Activated T-helper 2 cell treated with anti-CD3 and anti-CD28 coated beads, Interferon-gamma antibody, Interleukin-2, Interleukin-4, amounts not matched to agents 10 μg/mL and 5 μg/mL and 100 μg/mL, durations not matched to agents 14 hours and 24 hours and 36 hours (primary cell): ENCODE data around the gene CLEC6A. TPM values are rescaled to one million over a fixed set of nuclear protein-coding genes. Genes with fewer than 3 reads are reported as not detected.
"Not testable (repeated sequence)": the region's sequence is repeated elsewhere in the genome, so short reads cannot be mapped to it uniquely, and the experiment has no call there.

Experiments used
- DNase-seq: peaks from one replicate; pipeline ENCODE4 v3.0.0; 2021; ENCODE audit warnings: low spot score
- H3K27ac Mint-ChIP-seq: one replicate; pipeline ENCODE4 v1.8.0; 2021; ENCODE audit warnings: mixed read lengths
- H3K27me3 Mint-ChIP-seq: one replicate; pipeline ENCODE4 v1.8.0; 2021; ENCODE audit warnings: low read depth, mixed read lengths
- H3K36me3 Mint-ChIP-seq: one replicate; pipeline ENCODE4 v1.8.0; 2021; ENCODE audit warnings: low read depth, mixed read lengths
- H3K4me1 Mint-ChIP-seq: one replicate; pipeline ENCODE4 v1.8.0; 2021; ENCODE audit warnings: low read depth, mixed read lengths
- H3K4me3 Mint-ChIP-seq: one replicate; pipeline ENCODE4 v1.8.0; 2021; ENCODE audit warnings: low read depth, mild to moderate bottlenecking, moderate library complexity, mixed read lengths
- H3K9me3 Mint-ChIP-seq: one replicate; pipeline ENCODE4 v1.8.0; 2021; ENCODE audit warnings: mixed read lengths
- intact Hi-C: fragments of 100-400 bp; cut with micrococcal nuclease; formaldehyde crosslinking; loops from one replicate; pipeline ENCODE4 v1.15.1; 2023
- total RNA-seq: library from RNA; stranded (reverse); gene quantifications from 2 replicates; pipeline ENCODE4 v1.2.3, GENCODE V29; 2022

Gene CLEC6A
- not detected in 2 replicates for total RNA-seq

DNA sequence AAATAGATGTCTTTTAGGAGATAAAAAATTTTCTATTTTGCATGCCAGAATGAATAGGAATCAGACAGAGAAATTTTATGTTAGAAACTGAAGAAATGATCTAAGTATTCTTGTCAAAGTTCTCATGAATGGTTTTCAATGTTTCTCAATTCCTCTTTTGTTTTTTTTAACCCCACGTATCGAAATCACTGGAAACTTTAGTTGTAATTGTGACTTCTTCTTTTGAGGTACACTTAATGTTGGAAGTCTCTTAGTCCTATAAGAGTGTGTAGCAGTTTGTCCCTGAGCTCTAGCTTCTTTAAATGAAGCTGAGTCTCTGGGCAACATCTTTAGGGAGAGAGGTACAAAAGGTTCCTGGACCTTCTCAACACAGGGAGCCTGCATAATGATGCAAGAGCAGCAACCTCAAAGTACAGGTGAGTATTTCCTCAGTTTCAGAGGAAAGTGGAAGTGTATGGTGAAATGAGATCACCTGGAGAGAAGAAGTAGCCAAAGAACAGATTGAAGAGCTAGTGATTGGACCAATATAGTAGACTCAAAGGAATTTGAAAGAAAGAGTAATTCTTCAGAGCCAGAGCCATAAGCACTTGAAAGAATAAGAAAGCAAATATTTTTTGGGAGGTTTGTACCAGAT, at the start of gene CLEC6A:
Gene CLEC6A (plus strand): TSS at position 236 of the 634 bp plus-strand sequence. CDS start 150 bp downstream, at position 386.
- H3K27ac Mint-ChIP-seq: no peak within 1 kb of the TSS
- intact Hi-C loops: no loop called here
- peaks cover 22% of the 10 kb centered on the region for H3K27me3 Mint-ChIP-seq
- H3K4me1 Mint-ChIP-seq: no peaks in the 10 kb centered on the region
- no peaks in the 10 kb centered on the region for H3K36me3 Mint-ChIP-seq
- no peak within 1 kb of the TSS for H3K4me3 Mint-ChIP-seq
- H3K9me3 Mint-ChIP-seq: no peaks in the 10 kb centered on the region
- DNase-seq: no peak

DNA sequence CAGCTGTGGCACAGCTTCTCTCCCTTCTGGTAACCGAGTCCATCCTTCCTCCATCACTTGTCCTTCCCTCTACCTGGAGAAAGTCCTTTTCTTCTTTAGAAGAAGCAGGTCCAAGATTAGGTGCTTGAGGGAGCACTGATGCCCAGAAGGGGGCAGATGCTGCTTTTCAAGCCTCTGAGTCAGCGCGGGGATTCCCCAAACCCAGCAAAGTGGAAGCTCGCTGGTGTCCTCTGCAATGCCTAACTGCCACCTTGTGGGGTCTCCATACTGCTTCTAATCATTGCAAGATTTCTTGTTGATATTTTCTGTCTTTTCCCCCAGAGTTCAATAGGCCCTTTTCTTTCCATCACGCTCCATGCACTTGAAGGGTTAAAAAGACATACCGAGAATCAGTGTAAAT, 36.2 kb upstream of the CLEC6A start:
- DNase-seq, H3K4me3 Mint-ChIP-seq, intact Hi-C loops, H3K9me3 Mint-ChIP-seq, H3K27me3 Mint-ChIP-seq, H3K36me3 Mint-ChIP-seq, H3K4me1 Mint-ChIP-seq, H3K27ac Mint-ChIP-seq: not testable (repeated sequence)

DNA sequence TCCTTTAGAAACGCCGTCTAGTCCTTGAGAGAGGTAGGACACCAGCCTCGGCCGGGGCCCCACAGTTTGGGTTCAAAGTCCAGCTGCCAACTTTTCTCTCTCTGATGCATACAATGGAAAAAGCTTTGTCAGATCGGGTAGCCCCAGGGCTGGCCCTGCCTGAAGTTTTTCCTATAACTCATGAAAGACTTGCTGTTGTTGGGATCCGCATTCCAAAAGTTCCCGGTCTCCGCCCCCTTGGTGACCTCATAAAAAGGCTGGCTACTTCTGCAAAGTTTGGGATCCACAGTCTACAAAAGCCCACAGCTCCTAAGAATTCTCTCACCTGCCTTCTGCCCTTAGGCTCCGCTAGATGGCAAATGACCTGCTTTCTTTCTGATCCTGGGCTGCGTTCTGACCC, 35.3 kb upstream of the CLEC6A start:
- no peak overlapping the region for H3K4me3 Mint-ChIP-seq
- no peak for DNase-seq
- no peaks in the 10 kb centered on the region for H3K27me3 Mint-ChIP-seq
- no peaks in the 10 kb centered on the region for H3K4me1 Mint-ChIP-seq
- H3K9me3 Mint-ChIP-seq: no peaks in the 10 kb centered on the region
- H3K36me3 Mint-ChIP-seq: no peaks in the 10 kb centered on the region
- intact Hi-C loops: no loop called here
- no peak overlapping the region for H3K27ac Mint-ChIP-seq

DNA sequence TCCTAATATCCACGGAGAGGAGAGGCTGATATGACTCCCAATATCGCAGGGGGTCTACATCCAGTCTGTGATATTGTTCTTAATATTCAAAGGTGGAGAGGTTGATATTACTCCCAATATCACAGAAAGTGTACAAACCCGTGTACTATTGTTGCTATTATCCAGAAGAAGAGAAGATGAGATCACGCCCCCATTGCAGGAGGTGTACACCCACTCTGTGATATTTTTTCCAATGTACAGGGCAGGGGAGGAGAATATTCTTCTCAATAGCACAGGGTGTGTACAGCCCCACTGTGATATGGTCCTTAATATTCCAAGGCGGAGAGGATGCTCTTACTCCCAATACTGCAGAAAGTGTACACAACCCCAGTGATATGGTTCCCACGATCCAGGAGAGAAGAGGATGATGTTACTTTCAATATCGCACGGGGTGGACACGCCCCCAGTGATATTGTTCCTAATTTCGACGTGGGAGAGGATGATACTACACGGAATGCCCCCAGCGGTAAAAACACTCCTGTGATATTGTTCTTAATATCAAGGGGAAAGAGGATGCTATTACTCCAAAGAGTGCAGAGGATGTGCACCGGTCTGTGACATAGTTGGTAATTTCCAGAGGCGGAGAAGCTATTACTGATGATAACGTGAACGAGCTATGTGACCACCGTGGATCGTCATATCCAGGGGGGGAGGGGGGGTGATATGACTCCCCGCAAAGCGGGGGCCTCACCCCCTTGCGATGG, 11.1 kb upstream of the CLEC6A start:
- not testable (repeated sequence) for H3K4me3 Mint-ChIP-seq, H3K36me3 Mint-ChIP-seq, H3K27me3 Mint-ChIP-seq, H3K4me1 Mint-ChIP-seq, H3K27ac Mint-ChIP-seq, DNase-seq, H3K9me3 Mint-ChIP-seq
- intact Hi-C loops: loop anchor here (10.0 kb wide), 1 partner anchor 750 kb away; no protein-coding TSS in a partner anchor

DNA sequence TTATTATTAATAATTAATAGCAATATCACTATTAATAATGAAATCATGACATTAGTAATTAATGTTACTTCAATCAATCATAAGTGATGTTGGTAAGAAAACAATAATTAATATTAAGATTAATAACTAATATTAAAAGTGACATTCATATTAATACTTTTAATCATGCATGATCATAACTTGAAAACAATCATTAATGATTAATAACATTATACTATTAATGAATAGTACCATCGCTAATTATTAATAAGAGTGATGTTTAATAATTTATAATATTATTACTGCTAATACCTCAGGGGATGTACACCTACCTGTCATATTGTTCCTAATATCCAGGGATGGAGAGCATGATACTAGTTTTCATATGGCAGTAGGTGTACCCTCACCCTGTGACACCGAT, 10.0 kb upstream of the CLEC6A start:
- Mint-ChIP-seq H3K4me1 (no peaks in the 10 kb centered on the region), H3K27me3 (no peaks in the 10 kb centered on the region), H3K9me3 (no peaks in the 10 kb centered on the region), H3K36me3 (no peaks in the 10 kb centered on the region), H3K27ac (no peak overlapping the region), H3K4me3 (no peak overlapping the region)
- DNase-seq: no peak
- intact Hi-C loops: loop anchor here (10.0 kb wide), 1 partner anchor 749 kb away; no protein-coding TSS in a partner anchor

DNA sequence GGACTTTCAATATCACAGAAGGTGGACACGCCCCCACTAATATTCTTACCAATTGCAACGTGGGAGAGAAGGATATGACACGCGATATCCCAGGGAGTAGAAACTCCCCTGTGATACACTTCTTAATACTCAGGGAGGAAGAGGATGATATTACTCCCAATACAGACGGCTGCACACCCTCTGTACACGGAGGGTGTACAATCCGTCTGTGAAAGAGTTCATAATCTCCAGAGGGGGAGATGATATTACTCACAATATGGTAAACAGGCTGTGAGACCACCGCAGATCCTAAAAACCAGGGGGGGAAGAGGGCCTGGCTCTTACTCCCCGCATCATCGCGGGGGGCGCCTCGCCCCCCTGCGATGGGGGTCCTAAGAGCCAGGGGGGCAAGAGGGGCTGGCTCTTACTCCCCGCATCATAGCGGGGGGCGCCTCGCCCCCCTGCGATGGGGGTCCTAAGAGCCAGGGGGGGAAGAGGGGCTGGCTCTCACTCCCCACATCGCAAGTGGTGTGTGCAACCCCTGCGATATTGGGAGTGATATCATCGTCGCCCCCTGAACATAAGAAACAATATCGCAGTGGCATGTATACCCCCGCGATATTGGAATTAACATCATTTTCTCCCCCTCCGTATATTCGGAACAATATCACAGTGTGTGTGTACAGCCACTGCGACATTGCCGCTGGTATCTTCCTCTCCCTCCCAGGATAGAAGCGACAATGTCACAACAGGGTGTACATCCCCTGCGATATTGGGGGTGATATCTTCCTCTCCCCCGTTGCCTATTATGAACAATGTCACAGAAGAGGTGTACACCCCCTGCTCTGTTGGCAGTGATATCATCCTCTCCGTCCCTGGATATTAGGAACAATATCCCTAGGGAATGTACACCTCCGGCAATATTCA, 8.9 kb upstream of the CLEC6A start:
- no peak overlapping the region for H3K4me3 Mint-ChIP-seq
- no peaks in the 10 kb centered on the region for H3K4me1 Mint-ChIP-seq
- no peaks in the 10 kb centered on the region for H3K9me3 Mint-ChIP-seq
- H3K27ac Mint-ChIP-seq: no peak overlapping the region
- intact Hi-C loops: loop anchor here (10.0 kb wide), 1 partner anchor 748 kb away; no protein-coding TSS in a partner anchor
- H3K27me3 Mint-ChIP-seq: peaks cover 2% of the 10 kb centered on the region
- DNase-seq: no peak
- no peaks in the 10 kb centered on the region for H3K36me3 Mint-ChIP-seq

DNA sequence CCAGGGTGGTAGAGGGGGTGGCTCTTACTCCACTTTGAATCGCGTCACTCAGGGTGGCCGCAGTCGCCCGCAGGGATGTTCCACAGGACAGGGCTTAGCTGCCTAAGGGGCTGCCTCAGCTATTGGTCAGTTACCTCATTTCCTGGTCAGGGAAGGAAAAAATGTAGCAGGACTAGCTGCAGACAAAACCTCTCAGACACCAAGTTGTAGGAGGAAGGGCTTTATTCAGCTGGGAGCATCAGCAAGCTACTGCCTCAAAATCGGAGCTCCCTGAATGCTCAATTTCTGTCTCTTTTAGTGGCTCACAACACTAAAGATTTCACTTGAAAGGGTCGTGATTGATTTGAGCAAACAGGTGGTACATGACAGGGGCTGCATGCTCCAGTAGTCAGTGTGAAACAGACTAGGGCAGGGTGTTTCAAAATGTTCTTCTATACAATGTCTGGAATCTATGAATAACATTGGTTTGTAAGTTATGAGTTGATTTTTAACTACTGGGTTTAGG, 6.4 kb upstream of the CLEC6A start:
- no peaks in the 10 kb centered on the region for H3K9me3 Mint-ChIP-seq
- intact Hi-C loops: loop anchor here (10.0 kb wide), 1 partner anchor 745 kb away; no protein-coding TSS in a partner anchor
- H3K4me1 Mint-ChIP-seq: no peaks in the 10 kb centered on the region
- H3K4me3 Mint-ChIP-seq: no peak overlapping the region
- no peaks in the 10 kb centered on the region for H3K36me3 Mint-ChIP-seq
- H3K27me3 Mint-ChIP-seq: peaks cover 9% of the 10 kb centered on the region
- no peak for DNase-seq
- no peak overlapping the region for H3K27ac Mint-ChIP-seq

DNA sequence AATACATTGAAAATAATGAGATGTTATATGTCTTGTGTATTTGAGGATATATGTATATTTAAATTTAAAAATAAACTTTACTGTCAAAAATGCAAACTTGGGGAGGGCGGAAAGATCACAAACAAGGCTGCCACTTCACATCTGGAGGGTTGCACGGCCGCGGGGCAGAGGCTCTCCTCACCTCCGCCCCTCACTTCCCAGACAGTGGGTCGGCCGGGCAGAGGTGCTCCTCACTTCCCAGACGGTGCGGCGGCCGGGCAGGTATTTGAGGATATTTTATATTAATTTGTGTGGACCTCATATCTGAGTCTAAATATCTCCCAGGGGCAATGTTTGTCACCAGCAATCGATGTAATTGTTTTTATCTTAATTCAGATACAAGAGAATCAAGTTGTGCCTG, 3.7 kb upstream of the CLEC6A start:
- H3K27ac Mint-ChIP-seq: no peak overlapping the region
- intact Hi-C loops: no loop called here
- H3K4me1 Mint-ChIP-seq: no peaks in the 10 kb centered on the region
- no peak for DNase-seq
- H3K36me3 Mint-ChIP-seq: no peaks in the 10 kb centered on the region
- H3K9me3 Mint-ChIP-seq: no peaks in the 10 kb centered on the region
- H3K4me3 Mint-ChIP-seq: no peak overlapping the region
- peaks cover 18% of the 10 kb centered on the region for H3K27me3 Mint-ChIP-seq

DNA sequence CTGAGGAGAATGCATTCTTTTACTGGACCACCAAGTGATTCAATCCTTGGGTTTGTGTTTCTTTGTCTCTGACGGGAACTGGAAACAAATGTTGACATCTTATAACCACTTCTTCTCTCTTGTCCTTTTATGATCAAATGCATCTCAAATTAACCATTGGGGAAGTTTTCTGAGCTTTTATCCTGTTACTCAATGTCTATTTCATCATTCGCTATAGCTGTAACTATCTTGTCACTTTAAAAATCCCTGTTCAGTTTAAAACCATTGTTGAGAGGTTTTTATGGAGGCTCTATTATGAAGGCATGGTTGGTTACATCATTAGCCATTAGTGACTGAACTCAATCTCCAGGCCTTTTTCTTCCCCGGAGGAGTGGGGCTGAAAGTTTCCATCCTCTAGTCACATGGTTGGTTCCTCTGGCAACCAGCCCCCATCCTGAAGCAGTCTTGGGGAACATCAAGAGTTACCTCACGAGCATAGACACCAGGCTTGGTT, 2.7 kb upstream of the CLEC6A start:
- Mint-ChIP-seq H3K27ac (no peak overlapping the region), H3K4me3 (no peak overlapping the region), H3K36me3 (no peaks in the 10 kb centered on the region), H3K9me3 (no peaks in the 10 kb centered on the region), H3K27me3 (peaks cover 21% of the 10 kb centered on the region), H3K4me1 (no peaks in the 10 kb centered on the region)
- no peak for DNase-seq
- intact Hi-C loops: no loop called here

DNA sequence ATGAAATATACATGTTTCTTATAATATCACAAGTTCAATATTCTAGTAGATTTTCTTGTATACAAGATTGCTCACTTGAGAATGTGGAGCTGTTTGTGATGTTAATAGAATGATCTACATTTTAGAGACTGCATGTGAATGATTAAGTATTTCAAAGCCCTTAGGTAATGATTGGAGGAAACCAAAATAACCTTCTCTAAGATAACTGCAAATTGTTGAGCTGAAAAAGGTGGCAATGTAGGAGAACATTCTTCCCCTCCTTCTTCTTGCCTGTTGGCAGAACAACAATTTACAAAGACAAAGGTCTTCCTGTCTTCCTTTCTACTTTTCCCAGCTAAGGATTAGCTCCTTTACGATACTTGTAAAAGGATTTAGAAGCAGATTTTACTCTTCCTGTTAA, 2.0 kb upstream of the CLEC6A start:
- intact Hi-C loops: no loop called here
- Mint-ChIP-seq H3K36me3 (no peaks in the 10 kb centered on the region), H3K4me3 (no peak overlapping the region), H3K9me3 (no peaks in the 10 kb centered on the region), H3K27ac (no peak overlapping the region), H3K4me1 (no peaks in the 10 kb centered on the region), H3K27me3 (peaks cover 22% of the 10 kb centered on the region)
- no peak for DNase-seq

DNA sequence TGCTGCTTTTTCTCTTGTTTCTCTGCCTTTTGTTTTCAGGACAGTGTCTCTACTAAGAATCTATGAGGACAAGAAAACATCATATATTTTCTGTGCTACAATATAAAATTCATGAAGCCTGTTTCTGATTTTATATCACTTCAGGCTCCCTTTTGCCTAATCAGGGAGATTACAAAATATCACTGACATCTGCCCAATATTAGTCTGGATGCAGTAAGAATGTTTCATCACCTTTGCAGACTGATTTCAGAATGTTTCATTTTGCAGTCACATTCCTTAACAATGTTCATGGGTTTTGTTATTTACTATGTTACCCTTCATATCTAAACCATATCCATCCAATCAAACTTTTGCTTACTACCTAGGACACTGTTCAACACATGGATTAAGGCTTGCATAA, 491 bp upstream of the CLEC6A start:
- no peak for DNase-seq
- Mint-ChIP-seq H3K4me3 (no peak overlapping the region), H3K27me3 (peaks cover 22% of the 10 kb centered on the region), H3K27ac (no peak overlapping the region), H3K9me3 (no peaks in the 10 kb centered on the region), H3K36me3 (no peaks in the 10 kb centered on the region), H3K4me1 (no peaks in the 10 kb centered on the region)
- intact Hi-C loops: no loop called here

DNA sequence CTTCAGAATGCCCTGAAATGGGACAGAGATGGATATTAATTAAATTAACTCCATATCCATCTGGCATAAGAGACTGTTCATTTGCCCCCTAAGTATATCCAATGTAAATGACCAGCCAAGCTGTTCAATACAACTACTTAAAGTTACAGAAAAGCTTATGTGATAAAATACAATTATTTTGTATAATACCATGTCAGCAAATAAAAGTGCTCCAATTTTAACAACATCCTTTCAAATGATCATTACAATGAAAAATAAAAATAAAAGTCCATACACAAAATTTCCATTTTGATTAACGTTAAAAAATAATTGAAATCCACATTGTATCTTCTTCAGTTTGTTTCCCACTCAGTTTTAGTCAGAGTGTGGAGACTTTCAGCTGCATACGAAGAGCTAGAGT, 5.7 kb downstream of the CLEC6A start:
- intact Hi-C loops: no loop called here
- no peaks in the 10 kb centered on the region for H3K36me3 Mint-ChIP-seq
- no peaks in the 10 kb centered on the region for H3K4me1 Mint-ChIP-seq
- no peak overlapping the region for H3K4me3 Mint-ChIP-seq
- no peak overlapping the region for H3K27ac Mint-ChIP-seq
- peaks cover 4% of the 10 kb centered on the region for H3K27me3 Mint-ChIP-seq
- H3K9me3 Mint-ChIP-seq: no peaks in the 10 kb centered on the region
- DNase-seq: no peak
